ENCODE measurements around the gene SLC25A52. TPM values are rescaled to one million over a fixed set of nuclear protein-coding genes. Genes with fewer than 3 reads are reported as not detected.

The SLC25A52 gene
- polyA plus RNA-seq, 1 of the 3 experiments (the other 2 are of a cell fraction) = 0.03 TPM

DNA sequence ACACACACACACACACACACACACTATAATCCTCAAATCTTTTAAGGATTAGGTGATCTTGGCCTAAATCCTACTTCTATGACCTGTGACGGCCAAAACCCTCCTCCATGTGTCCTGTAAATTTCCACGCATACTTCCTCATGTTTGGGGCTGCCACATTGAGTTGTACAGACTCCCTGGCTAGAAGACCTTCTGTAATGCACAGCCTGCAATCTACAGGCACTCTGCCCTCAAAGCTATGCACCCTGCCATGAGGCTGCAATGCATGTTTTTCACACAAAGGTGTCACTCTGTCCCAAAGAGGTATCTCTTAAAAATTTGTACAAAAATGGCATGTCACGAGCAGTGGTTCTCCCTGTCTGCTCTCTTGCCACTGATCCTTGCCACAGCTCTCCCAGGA is 49.9 kb downstream of the SLC25A52 start:
- H3K4me1 ChIP-seq (ENCODE audit: control insufficient read depth in 1 of 2, insufficient read depth in 2 of 2, low read depth in 1 of 2, low read length in 1 of 2) = no peaks in the 10 kb centered on the region
- no peak overlapping the region for H3K4me2 ChIP-seq
- H3K27me3 ChIP-seq (ENCODE audit: insufficient read depth) = no peaks in the 10 kb centered on the region
- H3K9me3 ChIP-seq = no peaks in the 10 kb centered on the region
- H3K36me3 ChIP-seq (replicated peaks in 1 of 2; ENCODE audit: control insufficient read depth in 1 of 2, insufficient read depth in 2 of 2, low read length in 1 of 2) = no peaks in the 10 kb centered on the region
- no peaks in the 10 kb centered on the region for H3F3A ChIP-seq (replicated peaks; ENCODE audit: insufficient read depth)
- no peaks in the 10 kb centered on the region for H3K9me2 ChIP-seq
- WGBS (ENCODE audit: low lambda C conversion rate) = 71% methylated on average over 3 of the region's 3 CpGs
- H4K20me1 ChIP-seq (ENCODE audit: insufficient read depth) = no peaks in the 10 kb centered on the region
- no peak overlapping the region for H3K27ac ChIP-seq (ENCODE audit: low read depth in 2 of 2, low read length in 1 of 2)
- TF ChIP-seq TCF12 (IDR thresholded peaks at IDR 0.05) = no peak
- TF ChIP-seq, protein P1, sequence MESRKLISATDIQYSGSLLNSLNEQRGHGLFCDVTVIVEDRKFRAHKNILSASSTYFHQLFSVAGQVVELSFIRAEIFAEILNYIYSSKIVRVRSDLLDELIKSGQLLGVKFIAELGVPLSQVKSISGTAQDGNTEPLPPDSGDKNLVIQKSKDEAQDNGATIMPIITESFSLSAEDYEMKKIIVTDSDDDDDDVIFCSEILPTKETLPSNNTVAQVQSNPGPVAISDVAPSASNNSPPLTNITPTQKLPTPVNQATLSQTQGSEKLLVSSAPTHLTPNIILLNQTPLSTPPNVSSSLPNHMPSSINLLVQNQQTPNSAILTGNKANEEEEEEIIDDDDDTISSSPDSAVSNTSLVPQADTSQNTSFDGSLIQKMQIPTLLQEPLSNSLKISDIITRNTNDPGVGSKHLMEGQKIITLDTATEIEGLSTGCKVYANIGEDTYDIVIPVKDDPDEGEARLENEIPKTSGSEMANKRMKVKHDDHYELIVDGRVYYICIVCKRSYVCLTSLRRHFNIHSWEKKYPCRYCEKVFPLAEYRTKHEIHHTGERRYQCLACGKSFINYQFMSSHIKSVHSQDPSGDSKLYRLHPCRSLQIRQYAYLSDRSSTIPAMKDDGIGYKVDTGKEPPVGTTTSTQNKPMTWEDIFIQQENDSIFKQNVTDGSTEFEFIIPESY (IDR thresholded peaks at IDR 0.05; ENCODE audit: borderline replicate concordance, low read depth) = no peak
- no peak for TF ChIP-seq GABPA (IDR thresholded peaks at IDR 0.05; ENCODE audit: low read depth)
- TF ChIP-seq YY1 (IDR thresholded peaks at IDR 0.05; ENCODE audit: low read depth) = no peak
- TF ChIP-seq, protein P2, sequence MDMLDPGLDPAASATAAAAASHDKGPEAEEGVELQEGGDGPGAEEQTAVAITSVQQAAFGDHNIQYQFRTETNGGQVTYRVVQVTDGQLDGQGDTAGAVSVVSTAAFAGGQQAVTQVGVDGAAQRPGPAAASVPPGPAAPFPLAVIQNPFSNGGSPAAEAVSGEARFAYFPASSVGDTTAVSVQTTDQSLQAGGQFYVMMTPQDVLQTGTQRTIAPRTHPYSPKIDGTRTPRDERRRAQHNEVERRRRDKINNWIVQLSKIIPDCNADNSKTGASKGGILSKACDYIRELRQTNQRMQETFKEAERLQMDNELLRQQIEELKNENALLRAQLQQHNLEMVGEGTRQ (IDR thresholded peaks at IDR 0.05; ENCODE audit: borderline replicate concordance, low read depth, low read length) = no peak
- TF ChIP-seq TEAD4 (IDR thresholded peaks at IDR 0.05; ENCODE audit: borderline replicate concordance, insufficient read depth) = no peak
- TF ChIP-seq RXRA (IDR thresholded peaks at IDR 0.05; ENCODE audit: borderline replicate concordance, low read depth) = no peak
- no peak for TF ChIP-seq ELF1 (IDR thresholded peaks at IDR 0.05)
- no peak for TF ChIP-seq GATA2 (CRISPR knock-in tag; IDR thresholded peaks at IDR 0.05)
- no peak for DNase-seq
- POLR2A ChIA-PET = no interaction called here
- H2AFZ ChIP-seq (ENCODE audit: low read depth) = no peak overlapping the region
- CTCF ChIA-PET = interaction anchor here (1.2 to 1.3 kb wide), 2 partner anchors 12 to 15 kb away, joined by 4 to 6 read pairs; no protein-coding TSS in a partner anchor
- H3K9ac ChIP-seq = no peak overlapping the region
- no peaks in the 10 kb centered on the region for H3K79me2 ChIP-seq (ENCODE audit: insufficient read depth)
- H3K4me3 ChIP-seq (ENCODE audit: low read depth in 2 of 2, low read length in 1 of 2) = no peak overlapping the region

Other genes starting within 250 kb of the SLC25A52 start
- 0.19 TPM in 1 of 2 replicates, not detected in the other for gene TTR, start 169.0 kb downstream of the SLC25A52 start, polyA plus RNA-seq (2012; rRNA removed)
- 2.8 and 3.1 TPM in 2 replicates for gene B4GALT6, start 76.3 kb downstream of the SLC25A52 start, polyA plus RNA-seq (2012; rRNA removed)
- 14.9 and 22.5 TPM in 2 replicates for gene TRAPPC8, start 182.2 kb upstream of the SLC25A52 start, polyA plus RNA-seq (2012; rRNA removed)

Data from SK-N-SH (cell line).